Measurements from ENCODE around the gene TMEM269. TPM values are rescaled to one million over a fixed set of nuclear protein-coding genes. Genes with fewer than 3 reads are reported as not detected.

Gene TMEM269
- total RNA-seq, 3 donors from 2014 or later = under 0.01 to 0.59 (median 0.16) TPM

- no peak overlapping the region for H3K27ac ChIP-seq
- intact Hi-C loops (cut with DNase I; ENCODE audit: low total_unique reads) = no loop called here
- TF ChIP-seq POLR2AphosphoS5 (IDR thresholded peaks at IDR 0.05) (no peak), POLR2A (IDR thresholded peaks at IDR 0.05) (no peak)
- TF ChIP-seq, protein P1, sequence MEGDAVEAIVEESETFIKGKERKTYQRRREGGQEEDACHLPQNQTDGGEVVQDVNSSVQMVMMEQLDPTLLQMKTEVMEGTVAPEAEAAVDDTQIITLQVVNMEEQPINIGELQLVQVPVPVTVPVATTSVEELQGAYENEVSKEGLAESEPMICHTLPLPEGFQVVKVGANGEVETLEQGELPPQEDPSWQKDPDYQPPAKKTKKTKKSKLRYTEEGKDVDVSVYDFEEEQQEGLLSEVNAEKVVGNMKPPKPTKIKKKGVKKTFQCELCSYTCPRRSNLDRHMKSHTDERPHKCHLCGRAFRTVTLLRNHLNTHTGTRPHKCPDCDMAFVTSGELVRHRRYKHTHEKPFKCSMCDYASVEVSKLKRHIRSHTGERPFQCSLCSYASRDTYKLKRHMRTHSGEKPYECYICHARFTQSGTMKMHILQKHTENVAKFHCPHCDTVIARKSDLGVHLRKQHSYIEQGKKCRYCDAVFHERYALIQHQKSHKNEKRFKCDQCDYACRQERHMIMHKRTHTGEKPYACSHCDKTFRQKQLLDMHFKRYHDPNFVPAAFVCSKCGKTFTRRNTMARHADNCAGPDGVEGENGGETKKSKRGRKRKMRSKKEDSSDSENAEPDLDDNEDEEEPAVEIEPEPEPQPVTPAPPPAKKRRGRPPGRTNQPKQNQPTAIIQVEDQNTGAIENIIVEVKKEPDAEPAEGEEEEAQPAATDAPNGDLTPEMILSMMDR (IDR thresholded peaks at IDR 0.05) = no peak
Observed at GRCh38 chr1:42837709-42838108, 52.9 kb downstream of the TMEM269 start.

GRCh38 chr1:42838482-42839190, 53.8 kb downstream of the TMEM269 start:
- no peak for TF ChIP-seq POLR2A (IDR thresholded peaks at IDR 0.05)
- no peak for TF ChIP-seq POLR2AphosphoS5 (IDR thresholded peaks at IDR 0.05)
- TF ChIP-seq, protein P1 (IDR thresholded peaks at IDR 0.05) = no peak
- Histone ChIP-seq H3K9me3 (no peaks in the 10 kb centered on the region), H3K27ac (no peak overlapping the region), H3K4me1 (no peaks in the 10 kb centered on the region), H3K4me3 (no peak overlapping the region), H3K36me3 (no peaks in the 10 kb centered on the region), H3K27me3 (no peaks in the 10 kb centered on the region)
- intact Hi-C loops (cut with DNase I; ENCODE audit: low total_unique reads) = no loop called here
- no peak for DNase-seq (ENCODE audit: low spot score in 2 of 2)

More at GRCh38 chr1:42837709-42838108, 52.9 kb downstream of the TMEM269 start:
- DNase-seq (ENCODE audit: low spot score in 2 of 2) = no peak
- Histone ChIP-seq H3K27me3 (no peaks in the 10 kb centered on the region), H3K4me1 (no peaks in the 10 kb centered on the region), H3K9me3 (no peaks in the 10 kb centered on the region), H3K4me3 (no peak overlapping the region), H3K36me3 (no peaks in the 10 kb centered on the region)

GRCh38 chr1:42841010-42841409, 56.2 kb downstream of the TMEM269 start:
- Histone ChIP-seq H3K4me3 (no peak overlapping the region), H3K27ac (no peak overlapping the region), H3K36me3 (no peaks in the 10 kb centered on the region), H3K4me1 (peaks cover 0 to 6% of the 10 kb centered on the region in 2 donors), H3K27me3 (no peaks in the 10 kb centered on the region), H3K9me3 (no peaks in the 10 kb centered on the region)
- DNase-seq (ENCODE audit: low spot score in 2 of 2) = no peak
- intact Hi-C loops (cut with DNase I; ENCODE audit: low total_unique reads) = loop anchor here (10.0 kb wide), 1 partner anchor 1114 kb away; no protein-coding TSS in a partner anchor
- no peak for TF ChIP-seq POLR2A (IDR thresholded peaks at IDR 0.05)
- TF ChIP-seq, protein P1 (IDR thresholded peaks at IDR 0.05) = no peak
- TF ChIP-seq POLR2AphosphoS5 (IDR thresholded peaks at IDR 0.05) = no peak

DNA sequence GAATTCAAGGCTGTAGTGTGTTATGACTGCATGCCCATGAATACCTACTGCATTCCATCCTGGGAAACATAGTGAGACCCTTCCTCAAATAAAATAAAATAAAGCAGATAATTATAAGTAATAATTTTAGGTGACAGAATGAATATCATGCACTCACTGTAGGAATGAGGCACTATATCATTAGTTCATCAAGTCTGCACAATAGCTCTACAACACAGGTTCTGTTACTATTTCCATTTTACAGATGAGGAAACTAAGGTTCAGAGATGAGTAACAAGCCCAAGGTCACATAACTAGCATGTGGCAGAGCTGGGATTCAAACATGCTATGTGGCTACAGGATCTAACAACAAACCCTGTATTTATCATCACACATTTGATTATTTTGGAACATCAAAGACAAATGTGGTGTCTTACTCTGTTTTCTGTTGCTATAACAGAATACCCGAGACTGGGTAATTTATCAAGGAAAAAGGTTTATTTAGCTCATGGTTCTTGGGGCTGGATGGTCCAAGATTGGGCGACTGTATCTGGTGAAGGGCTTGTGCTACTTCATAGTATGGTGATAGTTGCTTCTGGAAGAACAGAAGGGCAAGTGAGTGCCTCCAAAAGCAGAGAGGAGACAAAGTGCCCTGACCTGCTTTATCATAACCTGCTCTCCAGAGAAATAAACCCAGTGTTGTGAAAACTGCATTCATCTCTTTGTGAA, 56.8 kb downstream of the TMEM269 start:
- H3K27me3 ChIP-seq = no peaks in the 10 kb centered on the region
- H3K9me3 ChIP-seq = no peaks in the 10 kb centered on the region
- peaks cover 0 to 6% of the 10 kb centered on the region in 2 donors for H3K4me1 ChIP-seq
- no peaks in the 10 kb centered on the region for H3K36me3 ChIP-seq
- TF ChIP-seq POLR2AphosphoS5 (IDR thresholded peaks at IDR 0.05) (no peak), POLR2A (IDR thresholded peaks at IDR 0.05) (no peak)
- TF ChIP-seq, protein P1 (IDR thresholded peaks at IDR 0.05) = no peak
- intact Hi-C loops (cut with DNase I; ENCODE audit: low total_unique reads) = loop anchor here (10.0 kb wide), 1 partner anchor 1113 kb away; no protein-coding TSS in a partner anchor
- DNase-seq (ENCODE audit: low spot score in 2 of 2) = no peak
- H3K27ac ChIP-seq = no peak overlapping the region
- H3K4me3 ChIP-seq = no peak overlapping the region

All from breast epithelium (tissue), 4 donors.